H9 (cell line): ENCODE measurements around the gene FHIT. TPM values are rescaled to one million over a fixed set of nuclear protein-coding genes. Genes with fewer than 3 reads are reported as not detected.
"Not testable (repeated sequence)": the region's sequence is repeated elsewhere in the genome, so short reads cannot be mapped to it uniquely, and the experiment has no call there.

Experiments
- DNase-seq: peaks from one replicate; pipeline ENCODE4 v3.0.0-alpha.2; 2017
- H2AFZ ChIP-seq: one replicate; pipeline ENCODE4 v1.6.1; 2013; ENCODE audit warnings: mild to moderate bottlenecking, low read length, control low read depth, moderate library complexity
- H2AK5ac ChIP-seq: 2 replicates; pipeline ENCODE4 v1.6.1; 2013; ENCODE audit warnings: low read length, control low read depth, mixed read lengths; ENCODE audit not compliant: insufficient read length
- H2BK120ac ChIP-seq: one replicate; pipeline ENCODE4 v1.6.1; 2013; ENCODE audit warnings: low read depth, mild to moderate bottlenecking, low read length, control low read depth, inconsistent platforms; ENCODE audit not compliant: poor library complexity, severe bottlenecking
- H2BK12ac ChIP-seq: 2 replicates; pipeline ENCODE4 v1.6.1; 2013; ENCODE audit warnings: low read length, control low read depth, mixed read lengths, low read depth; ENCODE audit not compliant: insufficient read length
- H2BK15ac ChIP-seq: 2 replicates; pipeline ENCODE4 v1.6.1; 2013; ENCODE audit warnings: low read depth, low read length, control low read depth
- H2BK20ac ChIP-seq: one replicate; pipeline ENCODE4 v1.6.1; 2013; ENCODE audit warnings: low read depth, mild to moderate bottlenecking, low read length, control low read depth, inconsistent platforms; ENCODE audit not compliant: poor library complexity, severe bottlenecking
- H2BK5ac ChIP-seq: 2 replicates; pipeline ENCODE4 v1.6.1; 2013; ENCODE audit warnings: low read length, control low read depth, mixed read lengths; ENCODE audit not compliant: insufficient read length
- H3K14ac ChIP-seq: 2 replicates; pipeline ENCODE4 v1.6.1; 2013; ENCODE audit warnings: low read length, control low read depth; ENCODE audit not compliant: insufficient read depth
- H3K18ac ChIP-seq: 2 replicates; pipeline ENCODE4 v1.6.1; 2013; ENCODE audit warnings: low read depth, mild to moderate bottlenecking, mixed read lengths, low read length, control low read depth; ENCODE audit not compliant: insufficient read length
- H3K23ac ChIP-seq: 2 replicates; pipeline ENCODE4 v1.6.1; 2013; ENCODE audit warnings: low read length, control low read depth, mixed read lengths, low read depth; ENCODE audit not compliant: insufficient read length
- H3K23me2 ChIP-seq: 2 replicates; pipeline ENCODE4 v1.6.1; 2013; ENCODE audit warnings: low read depth, mild to moderate bottlenecking, mixed read lengths, low read length, control low read depth; ENCODE audit not compliant: insufficient read length, poor library complexity, severe bottlenecking
- H3K27ac ChIP-seq: 2 replicates; pipeline ENCODE4 v1.5.1; 2013; ENCODE audit warnings: low read length, control low read depth, mixed read lengths, low read depth; ENCODE audit not compliant: insufficient read length
- H3K27me3 ChIP-seq: 2 replicates; pipeline ENCODE4 v1.6.1; 2013; ENCODE audit warnings: low read length, control low read depth, inconsistent platforms; ENCODE audit not compliant: insufficient read depth
- H3K4ac ChIP-seq: 2 replicates; pipeline ENCODE4 v1.6.1; 2013; ENCODE audit warnings: low read depth, mild to moderate bottlenecking, control low read depth, inconsistent platforms, low read length, moderate library complexity
- H3K4me1 ChIP-seq: 2 replicates; pipeline ENCODE4 v1.6.1; 2013; ENCODE audit warnings: low read length, control low read depth, inconsistent platforms; ENCODE audit not compliant: insufficient read depth
- H3K4me2 ChIP-seq: 2 replicates; pipeline ENCODE4 v1.6.1; 2013; ENCODE audit warnings: low read length, control low read depth, mixed read lengths; ENCODE audit not compliant: insufficient read length, insufficient read depth
- H3K56ac ChIP-seq: 2 replicates; pipeline ENCODE4 v1.6.1; 2013; ENCODE audit warnings: low read depth, mild to moderate bottlenecking, mixed read lengths, low read length, control low read depth; ENCODE audit not compliant: insufficient read length
- H3K79me1 ChIP-seq: 2 replicates; pipeline ENCODE4 v1.6.1; 2013; ENCODE audit warnings: low read depth, mild to moderate bottlenecking, moderate library complexity, low read length, control low read depth, inconsistent platforms; ENCODE audit not compliant: insufficient read depth, poor library complexity, severe bottlenecking
- H3K79me2 ChIP-seq: 2 replicates; pipeline ENCODE4 v1.6.1; 2013; ENCODE audit warnings: low read length, control low read depth, inconsistent platforms; ENCODE audit not compliant: insufficient read depth
- H3K9ac ChIP-seq: 2 replicates; pipeline ENCODE4 v1.6.1; 2013; ENCODE audit warnings: low read length, control low read depth, mixed read lengths; ENCODE audit not compliant: insufficient read length; ENCODE audit errors: extremely low read depth
- H3K9me3 ChIP-seq: one replicate; pipeline ENCODE4 v1.6.1; 2013; ENCODE audit warnings: low read depth, low read length, inconsistent platforms; ENCODE audit not compliant: control insufficient read depth
- H3T11ph ChIP-seq: one replicate; pipeline ENCODE4 v1.6.1; 2013; ENCODE audit warnings: mild to moderate bottlenecking, low read length, control low read depth, inconsistent platforms
- H4K20me1 ChIP-seq: one replicate; pipeline ENCODE4 v1.6.1; 2013; ENCODE audit not compliant: control insufficient read depth, insufficient read length, insufficient read depth
- H4K5ac ChIP-seq: 2 replicates; pipeline ENCODE4 v1.6.1; 2013; ENCODE audit warnings: low read depth, mild to moderate bottlenecking, mixed read lengths, low read length, control low read depth; ENCODE audit not compliant: insufficient read length
- H4K8ac ChIP-seq: replicated peaks from 2 replicates; pipeline ENCODE4 v1.6.1; 2013; ENCODE audit warnings: low read length, control low read depth, mixed read lengths, low read depth; ENCODE audit not compliant: insufficient read length
- H4K91ac ChIP-seq: 2 replicates; pipeline ENCODE4 v1.6.1; 2013; ENCODE audit warnings: low read depth, mild to moderate bottlenecking, moderate library complexity, mixed read lengths, low read length, control low read depth; ENCODE audit not compliant: insufficient read length
- H3K27ac Mint-ChIP-seq, 3 experiments: 2 replicates in 2 of 3; 3 replicates in 1 of 3; pipeline ENCODE4 v1.8.0; 2020 to 2021; ENCODE audit warnings: mixed read lengths in 3 of 3, mild to moderate bottlenecking in 1 of 3, moderate library complexity in 1 of 3
- H3K27me3 Mint-ChIP-seq: 2 replicates; pipeline ENCODE4 v1.8.0; 2021; ENCODE audit warnings: low read depth, mild to moderate bottlenecking, moderate library complexity, mixed read lengths
- H3K36me3 Mint-ChIP-seq, 3 experiments: 2 replicates in 2 of 3; 3 replicates in 1 of 3; pipeline ENCODE4 v1.8.0; 2020 to 2021; ENCODE audit warnings: low read depth in 3 of 3, mixed read lengths in 3 of 3; ENCODE audit not compliant: insufficient read depth in 1 of 3
- H3K4me1 Mint-ChIP-seq, 2 experiments: 2 replicates each; pipeline ENCODE4 v1.8.0; 2020; ENCODE audit warnings: mixed read lengths in 2 of 2
- H3K4me3 Mint-ChIP-seq, 2 experiments: 2 replicates in 1 of 2; 3 replicates in 1 of 2; pipeline ENCODE4 v1.8.0; 2020 to 2021; ENCODE audit warnings: mild to moderate bottlenecking in 2 of 2, mixed read lengths in 2 of 2, moderate library complexity in 1 of 2
- H3K9me3 Mint-ChIP-seq, 2 experiments: 2 replicates in 1 of 2; 3 replicates in 1 of 2; pipeline ENCODE4 v1.8.0; 2020; ENCODE audit warnings: mild to moderate bottlenecking in 2 of 2, mixed read lengths in 2 of 2, moderate library complexity in 1 of 2
- CTCF ChIP-seq: fragments of 200-600 bp; sonication (generic); conservative IDR thresholded peaks from 3 replicates; pipeline ENCODE4 v1.8.0; 2021; ENCODE audit warnings: antibody characterized with exemption, mild to moderate bottlenecking
- WGBS: extraction: QIAGEN DNeasy Blood & Tissue Kit; methylation state at CpG from one replicate; pipeline ENCODE4 v1.1.7; 2013; ENCODE audit warnings: missing lambda C conversion rate, low lambda C conversion rate, mixed read lengths; ENCODE audit not compliant: insufficient read length; ENCODE audit errors: extremely low coverage; 5-methylcytosine and 5-hydroxymethylcytosine counted together
- total RNA-seq: library from RNA; stranded (reverse); gene quantifications from 2 replicates; pipeline ENCODE4 v1.2.1, GENCODE V29; 2021

FHIT gene
- total RNA-seq, 1 experiment from 2014 or later: 3.0 TPM

GRCh38 chr3:61018807-61019206 lies 232.4 kb downstream of the FHIT start:
- no peak overlapping the region for H3K18ac ChIP-seq
- no peak overlapping the region for H2BK15ac ChIP-seq
- H3K23me2 ChIP-seq: no peaks in the 10 kb centered on the region
- no peaks in the 10 kb centered on the region for H3K4me1 ChIP-seq
- H3K14ac ChIP-seq: no peak overlapping the region
- no peaks in the 10 kb centered on the region for H3K79me2 ChIP-seq
- no peak overlapping the region for H3K23ac ChIP-seq
- no peaks in the 10 kb centered on the region for H3K79me1 ChIP-seq
- Mint-ChIP-seq H3K27me3 (no peaks in the 10 kb centered on the region; the same call in 1 of the 2 replicates), H3K4me1 (peaks cover 0 to 9% of the 10 kb centered on the region in 2 experiments; a peak in 2 of 4 replicates), H3K9me3 (peaks cover 26 to 28% of the 10 kb centered on the region in 2 experiments), H3K4me3 (no peak overlapping the region), H3K36me3 (peaks cover 14 to 28% (median 23%) of the 10 kb centered on the region in 3 experiments), H3K27ac (no peak overlapping the region)
- no peak overlapping the region for H3K9ac ChIP-seq
- no peaks in the 10 kb centered on the region for H4K20me1 ChIP-seq
- H2BK20ac ChIP-seq: no peak overlapping the region
- no peak overlapping the region for H4K5ac ChIP-seq
- H2BK5ac ChIP-seq: no peak overlapping the region
- H3K9me3 ChIP-seq: no peaks in the 10 kb centered on the region
- no peaks in the 10 kb centered on the region for H3K27me3 ChIP-seq
- H3T11ph ChIP-seq: no peak overlapping the region
- no peak for TF ChIP-seq CTCF
- no peak overlapping the region for H3K4me2 ChIP-seq
- no peak overlapping the region for H4K8ac ChIP-seq
- no peak overlapping the region for H4K91ac ChIP-seq
- no peak overlapping the region for H2AK5ac ChIP-seq
- WGBS: no CpG with 5 or more reads among the region's 1 CpG
- DNase-seq: no peak
- H3K27ac ChIP-seq: no peak overlapping the region
- no peak overlapping the region for H2BK12ac ChIP-seq
- H2AFZ ChIP-seq: no peak overlapping the region
- no peak overlapping the region for H3K4ac ChIP-seq
- H3K56ac ChIP-seq: no peak overlapping the region
- no peak overlapping the region for H2BK120ac ChIP-seq

- not testable (repeated sequence) for H2BK15ac ChIP-seq, H3K4ac ChIP-seq, H2AFZ ChIP-seq, H3K23ac ChIP-seq, H3K4me1 ChIP-seq, H2AK5ac ChIP-seq, H2BK120ac ChIP-seq, H3K4me3 Mint-ChIP-seq, H3K27ac Mint-ChIP-seq, H3K14ac ChIP-seq, H3K27me3 ChIP-seq, H3K9ac ChIP-seq, H3K79me1 ChIP-seq, H4K20me1 ChIP-seq, H3K23me2 ChIP-seq, H2BK12ac ChIP-seq, H3K27ac ChIP-seq, DNase-seq, H3K79me2 ChIP-seq, H3K56ac ChIP-seq, H3K4me1 Mint-ChIP-seq, H4K8ac ChIP-seq, H3K4me2 ChIP-seq, H3K27me3 Mint-ChIP-seq, H2BK5ac ChIP-seq, H3K18ac ChIP-seq, H3T11ph ChIP-seq, H4K91ac ChIP-seq, H3K9me3 ChIP-seq, H4K5ac ChIP-seq, H2BK20ac ChIP-seq
- H3K36me3 Mint-ChIP-seq: peaks cover 9 to 20% (median 15%) of the 10 kb centered on the region in 3 experiments
- WGBS: no CpG with 5 or more reads among the region's 6 CpGs
- peaks cover 13 to 15% of the 10 kb centered on the region in 2 experiments for H3K9me3 Mint-ChIP-seq
Observed at GRCh38 chr3:61017028-61017427, 234.2 kb downstream of the FHIT start.
